HepG2 (cell line): ENCODE data around the gene ANKRD2. TPM values are rescaled to one million over a fixed set of nuclear protein-coding genes. Genes with fewer than 3 reads are reported as not detected.

Experiments
- FOXP1 ChIP-seq, 2 experiments: fragments of 450-650 bp in 1 of 2; IDR thresholded peaks; 2 replicates each; pipeline ENCODE4 v1.6.1; 2017 to 2018; ENCODE audit warnings: antibody characterized with exemption in 1 of 2
- HNRNPLL ChIP-seq: fragments of 200-400 bp; formaldehyde crosslinking; IDR thresholded peaks from 2 replicates; pipeline ENCODE4 v1.6.1; 2017; ENCODE audit warnings: mild to moderate bottlenecking, low read depth, low read length; ENCODE audit not compliant: poor library complexity, severe bottlenecking
- IRX3 ChIP-seq: sonication (generic); formaldehyde crosslinking; IDR thresholded peaks from 2 replicates; pipeline ENCODE4 v1.8.1; 2023; ENCODE audit warnings: mild to moderate bottlenecking, low read depth, missing genetic modification reagents, borderline replicate concordance
- KDM3A ChIP-seq: IDR thresholded peaks from 2 replicates; pipeline ENCODE4 v1.6.1; 2018; ENCODE audit warnings: low read depth, missing compliant biosample characterization
- MIER2 ChIP-seq: IDR thresholded peaks from 2 replicates; pipeline ENCODE4 v1.6.1; 2016; ENCODE audit warnings: missing biosample characterization, missing genetic modification reagents
- NRL ChIP-seq: sonication (generic); formaldehyde crosslinking; IDR thresholded peaks from 2 replicates; pipeline ENCODE4 v1.5.0; 2020; ENCODE audit warnings: missing genetic modification reagents, mild to moderate bottlenecking, moderate library complexity, borderline replicate concordance
- PLSCR1 ChIP-seq: sonication (generic); formaldehyde crosslinking; IDR thresholded peaks from 2 replicates; pipeline ENCODE4 v1.5.0; 2020; ENCODE audit warnings: missing genetic modification reagents, mild to moderate bottlenecking, borderline replicate concordance
- PTBP1 ChIP-seq: fragments of 200-400 bp; formaldehyde crosslinking; IDR thresholded peaks from 2 replicates; pipeline ENCODE4 v1.6.1; 2018; ENCODE audit warnings: low read length, low read depth; ENCODE audit not compliant: poor library complexity, severe bottlenecking
- RBFOX2 ChIP-seq: fragments of 200-400 bp; formaldehyde crosslinking; IDR thresholded peaks from 2 replicates; pipeline ENCODE4 v1.6.1; 2017; ENCODE audit warnings: low read depth, mild to moderate bottlenecking, low read length
- REST ChIP-seq, 2 experiments: IDR thresholded peaks; 2 replicates each; pipeline ENCODE4 v1.6.1; 2011 to 2012; ENCODE audit warnings: low read length in 2 of 2, borderline replicate concordance in 1 of 2, low read depth in 1 of 2, mild to moderate bottlenecking in 1 of 2, moderate library complexity in 1 of 2
- RNF219 ChIP-seq: sonication (generic); formaldehyde crosslinking; IDR thresholded peaks from 2 replicates; pipeline ENCODE4 v1.5.0; 2020; ENCODE audit warnings: mild to moderate bottlenecking, missing genetic modification reagents
- THAP8 ChIP-seq: sonication (generic); formaldehyde crosslinking; IDR thresholded peaks from 2 replicates; pipeline ENCODE4 v1.5.1; 2020; ENCODE audit warnings: missing genetic modification reagents, mild to moderate bottlenecking, borderline replicate concordance
- YEATS4 ChIP-seq: sonication (generic); formaldehyde crosslinking; IDR thresholded peaks from 2 replicates; pipeline ENCODE4 v1.4.0; 2020; ENCODE audit warnings: missing genetic modification reagents, borderline replicate concordance
- ZFP37 ChIP-seq: sonication (generic); formaldehyde crosslinking; IDR thresholded peaks from 2 replicates; pipeline ENCODE4 v1.4.0; 2020; ENCODE audit warnings: missing genetic modification reagents, borderline replicate concordance
- ZNF275 ChIP-seq: sonication (generic); formaldehyde crosslinking; IDR thresholded peaks from 2 replicates; pipeline ENCODE4 v1.8.0; 2022; ENCODE audit warnings: missing genetic modification reagents, mild to moderate bottlenecking, inconsistent platforms, borderline replicate concordance
- ZNF678 ChIP-seq: sonication (generic); formaldehyde crosslinking; IDR thresholded peaks from 2 replicates; pipeline ENCODE4 v1.4.0; 2020; ENCODE audit warnings: mild to moderate bottlenecking, missing genetic modification reagents
- ZSCAN22 ChIP-seq: sonication (generic); formaldehyde crosslinking; IDR thresholded peaks from 2 replicates; pipeline ENCODE4 v1.4.0; 2020; ENCODE audit warnings: mild to moderate bottlenecking, missing genetic modification reagents
- polyA plus RNA-seq, 8 experiments: library from polyadenylated mRNA; depleted of rRNA in 3 of 8; stranded (reverse) in 7 of 8; unstranded in 1 of 8; fragments of >200 nt; fragmentation: Illumina TruSeq in 4 of 8; extraction: Trizol in 4 of 8; gene quantifications; 2 replicates each; pipeline versions ENCODE4 v1.2.1 to v1.2.3, GENCODE V29; 2011 to 2016; ENCODE audit warnings: low read depth in 4 of 8, missing spikeins in 1 of 8, mixed read lengths in 1 of 8; ENCODE audit not compliant: insufficient read depth in 1 of 8
- total RNA-seq, 5 experiments: library from RNA; depleted of rRNA; stranded (reverse); fragments of >200 nt; fragmentation: Illumina TruSeq; extraction: Trizol; gene quantifications; 2 replicates each; pipeline ENCODE4 v1.2.3, GENCODE V29; 2016; ENCODE audit warnings: low read depth in 1 of 5

ANKRD2 gene
- total and polyA plus RNA-seq, 2 of the 13 experiments (the other 11 are each of a cell fraction or from before 2014, with no cell fraction given) = not detected

DNA sequence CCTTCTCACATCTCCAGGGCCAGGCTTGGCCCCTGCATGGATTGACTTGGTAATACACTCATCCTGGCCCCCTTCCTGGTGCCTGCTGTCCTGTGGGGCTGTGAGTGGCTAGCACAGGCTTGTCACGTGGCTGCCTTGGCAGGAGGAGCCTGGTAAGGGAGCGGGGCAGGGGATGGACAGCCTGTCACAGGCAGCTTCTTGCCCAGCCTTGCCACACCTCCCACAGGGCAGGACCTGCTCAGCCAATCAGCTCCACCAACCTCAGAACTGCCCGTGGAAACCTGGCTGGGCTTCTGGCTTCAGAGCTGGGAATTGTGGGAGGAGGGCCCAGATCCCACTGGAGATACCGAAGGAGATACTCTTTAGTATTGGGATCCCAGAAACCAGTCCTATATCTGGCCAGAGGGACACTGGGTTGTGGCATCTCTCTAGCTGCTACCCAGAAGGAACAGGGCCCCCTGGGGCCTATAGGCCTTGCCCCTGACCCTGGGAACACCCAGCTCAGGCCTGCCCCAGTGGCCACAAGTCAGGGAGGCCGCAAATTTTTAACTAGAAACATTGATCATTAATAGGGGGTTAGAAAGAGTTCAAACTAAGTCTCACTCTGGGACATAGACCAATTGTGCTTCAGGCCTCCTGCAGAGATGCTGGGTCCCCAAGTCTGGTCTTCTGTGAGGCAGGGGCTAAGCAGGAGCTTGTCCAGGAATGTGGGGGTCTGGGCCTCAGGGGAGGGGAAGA, 11.7 kb downstream of the ANKRD2 start, which contains the start of gene HOGA1 (continued):
- TF ChIP-seq REST (IDR thresholded peaks at IDR 0.05; ENCODE audit: borderline replicate concordance in 1 of 2, low read depth in 1 of 2, low read length in 2 of 2) (no peak), PLSCR1 (CRISPR knock-in tag) (no peak), NRL (CRISPR knock-in tag) (no peak), PTBP1 (no peak), THAP8 (CRISPR knock-in tag) (no peak), ZSCAN22 (no peak), ZNF275 (CRISPR knock-in tag) (no peak), RNF219 (CRISPR knock-in tag) (no peak), ZFP37 (CRISPR knock-in tag) (no peak), YEATS4 (no peak), RBFOX2 (no peak), IRX3 (no peak), FOXP1 (IDR thresholded peaks at IDR 0.05) (no peak), FOXP1 (CRISPR knock-in tag; IDR thresholded peaks at IDR 0.05) (no peak), MIER2 (0 out of 2 replicates have a peak, but pooled peaks have one; percentile 15), ZNF678 (no peak), KDM3A (no peak), HNRNPLL (no peak)
